ENCODE data around the gene ADGRF1.
"Not testable (repeated sequence)": the region's sequence is repeated elsewhere in the genome, so short reads cannot be mapped to it uniquely, and the experiment has no call there.

The ADGRF1 gene

DNA sequence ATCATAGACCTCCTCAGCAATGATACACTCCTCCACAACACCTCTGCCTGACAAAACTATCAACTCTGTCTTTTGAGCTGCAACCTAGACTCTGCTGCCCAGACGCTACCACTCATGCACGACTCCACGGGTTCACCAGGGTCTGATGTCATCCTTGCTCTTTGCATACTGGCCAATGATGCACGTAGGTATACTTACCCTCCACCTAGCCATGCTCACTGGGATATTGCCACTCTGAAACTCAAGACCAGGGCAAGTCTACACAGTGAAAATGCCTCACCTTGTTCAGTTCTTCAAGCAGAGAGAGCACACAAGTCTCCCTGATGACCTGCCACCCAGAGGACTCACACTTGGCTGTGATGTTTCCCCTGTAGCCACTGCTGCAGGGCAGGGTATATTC lies 27.7 kb downstream of the ADGRF1 start:
- peaks cover 6% of the 10 kb centered on the region for H3K9me3 Mint-ChIP-seq
- no peak overlapping the region for H3K4me3 Mint-ChIP-seq
- DNase-seq (ENCODE audit: low spot score in 2 of 2) (no peak), ATAC-seq (peak; percentile 24)
- no peaks in the 10 kb centered on the region for H3K4me1 Mint-ChIP-seq
- H3K27ac Mint-ChIP-seq, result no peak overlapping the region
- no peaks in the 10 kb centered on the region for H3K36me3 Mint-ChIP-seq

DNA sequence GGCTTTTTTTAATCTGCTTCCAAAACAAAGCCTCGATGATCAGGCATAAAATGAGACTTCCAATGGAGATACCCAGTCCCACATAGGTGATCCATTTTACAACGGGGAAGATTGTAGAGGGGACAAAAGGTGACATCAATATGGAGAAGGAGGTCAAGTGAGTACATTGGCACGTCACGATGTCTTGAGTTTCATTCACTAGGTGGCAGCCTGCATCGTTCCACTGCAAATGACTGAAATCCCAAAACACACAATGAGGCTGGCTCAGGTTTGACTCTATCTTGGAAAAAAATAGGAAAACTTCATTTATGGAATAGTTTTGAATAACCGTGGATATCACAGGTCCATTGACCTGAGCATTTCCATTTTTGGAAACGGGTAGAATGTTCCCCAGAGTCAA lies 32.5 kb downstream of the ADGRF1 start:
- H3K4me1 Mint-ChIP-seq, result no peaks in the 10 kb centered on the region
- no peak for DNase-seq (ENCODE audit: low spot score in 2 of 2)
- H3K9me3 Mint-ChIP-seq, result peaks cover 6% of the 10 kb centered on the region
- no peaks in the 10 kb centered on the region for H3K36me3 Mint-ChIP-seq
- H3K27ac Mint-ChIP-seq, result no peak overlapping the region
- no peak overlapping the region for H3K4me3 Mint-ChIP-seq
- no peak for ATAC-seq

DNA sequence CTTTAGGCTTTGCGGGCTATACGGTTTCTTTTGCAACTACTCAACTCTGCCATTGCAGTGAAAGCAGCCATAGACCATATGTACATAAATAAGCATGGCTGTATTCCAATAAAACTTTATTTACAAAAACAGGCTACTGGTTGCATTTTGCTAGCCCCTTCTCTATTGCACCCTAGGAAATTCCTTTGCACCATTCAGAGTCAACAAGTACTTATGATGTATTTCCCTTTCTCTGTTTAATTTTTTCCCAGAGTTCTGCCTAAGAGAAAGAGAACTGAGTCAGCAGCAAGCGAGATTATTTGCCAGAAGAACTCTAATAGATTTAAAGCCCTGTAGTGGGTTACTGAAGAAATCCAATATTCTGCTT lies 33.8 kb downstream of the ADGRF1 start:
- Mint-ChIP-seq H3K9me3 (no peaks in the 10 kb centered on the region), H3K4me1 (no peaks in the 10 kb centered on the region), H3K36me3 (no peaks in the 10 kb centered on the region), H3K27ac (no peak overlapping the region), H3K4me3 (no peak overlapping the region)
- DNase-seq (ENCODE audit: low spot score in 2 of 2) (no peak), ATAC-seq (no peak)

- no peak overlapping the region for H3K4me3 Mint-ChIP-seq
- no peaks in the 10 kb centered on the region for H3K9me3 Mint-ChIP-seq
- H3K27ac Mint-ChIP-seq, result no peak overlapping the region
- no peaks in the 10 kb centered on the region for H3K36me3 Mint-ChIP-seq
- DNase-seq (ENCODE audit: low spot score in 2 of 2) (no peak), ATAC-seq (peak; percentile 39)
- no peaks in the 10 kb centered on the region for H3K4me1 Mint-ChIP-seq
Measured at GRCh38 chr6:47007657-47008396, 34.3 kb downstream of the ADGRF1 start.

DNA sequence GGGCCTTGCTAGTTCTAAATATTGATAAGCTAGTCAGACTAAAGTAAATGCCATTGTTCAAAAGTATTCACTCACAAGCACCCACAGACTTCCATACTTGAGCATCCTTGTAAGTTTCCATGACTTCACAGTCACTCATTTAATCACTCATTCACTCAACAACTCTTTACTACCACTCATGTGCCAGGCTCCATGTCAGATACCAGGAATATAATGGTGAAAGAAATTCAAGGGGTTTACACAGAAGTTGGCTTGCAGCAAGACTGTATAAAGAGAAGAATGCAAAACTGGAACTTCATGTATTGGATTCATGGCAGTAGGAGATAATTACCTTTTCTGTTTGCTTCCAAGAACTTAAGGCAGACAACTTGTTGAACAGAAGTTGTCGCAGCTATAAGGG lies 36.6 kb downstream of the ADGRF1 start:
- no peaks in the 10 kb centered on the region for H3K9me3 Mint-ChIP-seq
- DNase-seq (ENCODE audit: low spot score in 2 of 2), result no peak
- H3K36me3 Mint-ChIP-seq, result no peaks in the 10 kb centered on the region
- no peak overlapping the region for H3K4me3 Mint-ChIP-seq
- no peak overlapping the region for H3K27ac Mint-ChIP-seq
- H3K4me1 Mint-ChIP-seq, result no peaks in the 10 kb centered on the region
- no peak for ATAC-seq

DNA sequence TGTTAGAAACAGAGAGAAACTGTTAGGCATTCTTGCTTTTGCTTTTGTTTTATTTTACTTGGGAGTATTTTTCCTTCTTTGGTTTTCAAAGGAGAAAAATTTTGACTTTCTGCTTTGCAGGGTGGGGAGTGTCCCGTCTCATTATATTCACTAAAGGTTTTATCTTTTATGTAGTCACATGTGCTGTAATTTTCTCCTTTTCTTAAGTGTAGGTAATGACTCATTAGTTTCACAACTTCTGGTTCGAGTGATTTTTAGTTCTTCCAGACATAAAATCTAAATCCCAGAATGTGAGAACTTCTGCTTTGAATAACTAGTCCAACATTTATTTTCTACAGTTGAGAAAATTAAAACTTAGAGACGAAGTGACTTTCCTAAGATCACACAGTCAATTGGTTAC lies 37.7 kb downstream of the ADGRF1 start:
- Mint-ChIP-seq H3K4me1 (no peaks in the 10 kb centered on the region), H3K27ac (no peak overlapping the region), H3K9me3 (no peaks in the 10 kb centered on the region), H3K4me3 (no peak overlapping the region), H3K36me3 (no peaks in the 10 kb centered on the region)
- DNase-seq (ENCODE audit: low spot score in 2 of 2), result no peak
- no peak for ATAC-seq

DNA sequence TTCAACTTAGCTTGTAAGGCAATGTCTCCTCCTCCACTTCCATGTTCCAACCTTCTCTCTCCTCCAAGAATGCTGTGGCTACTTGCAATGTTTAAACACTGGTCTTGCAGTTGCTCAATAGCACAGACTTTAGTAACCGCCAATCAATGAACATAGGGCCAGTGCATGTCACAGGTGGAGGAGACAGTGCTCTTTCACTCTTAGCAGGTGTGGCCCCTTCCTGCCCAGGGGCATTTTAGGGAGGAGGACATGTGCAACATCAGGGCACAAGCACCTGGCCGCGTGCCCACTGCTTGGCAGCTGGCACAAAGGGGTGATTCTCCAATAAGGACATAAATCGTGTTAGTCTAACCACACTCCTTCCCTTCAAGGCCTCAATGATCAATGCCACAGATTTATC lies 41.3 kb downstream of the ADGRF1 start:
- Mint-ChIP-seq H3K9me3 (no peaks in the 10 kb centered on the region), H3K4me1 (no peaks in the 10 kb centered on the region), H3K4me3 (no peak overlapping the region), H3K36me3 (no peaks in the 10 kb centered on the region), H3K27ac (no peak overlapping the region)
- DNase-seq (ENCODE audit: low spot score in 2 of 2) (no peak), ATAC-seq (no peak)

DNA sequence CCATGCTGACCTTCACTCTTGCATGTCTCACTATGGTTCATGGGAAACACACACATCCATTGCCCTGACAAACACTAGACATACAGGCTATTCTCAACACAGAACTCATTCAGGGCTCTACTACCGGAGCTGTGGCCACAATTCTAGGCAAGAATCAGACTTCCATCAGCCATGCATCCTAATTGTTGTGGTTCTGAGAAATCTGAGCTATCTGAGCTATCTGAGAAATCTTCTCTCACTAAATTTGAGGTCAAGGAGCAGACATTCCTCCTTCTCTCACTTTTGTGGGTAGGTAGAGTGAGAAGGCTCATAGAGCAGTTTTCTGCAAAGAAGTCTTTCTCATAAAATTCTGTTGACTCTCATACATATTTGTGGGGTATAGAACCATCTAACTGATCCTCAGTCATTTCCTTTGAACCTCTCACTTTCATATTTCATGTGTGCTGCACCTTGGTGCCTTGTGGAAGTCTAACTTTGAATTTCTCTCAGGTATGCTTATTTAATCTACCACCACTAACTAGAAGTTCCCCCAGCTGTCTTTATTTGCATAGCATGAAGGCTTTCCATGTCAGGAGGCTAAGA lies 43.6 kb downstream of the ADGRF1 start:
- Mint-ChIP-seq H3K9me3 (no peaks in the 10 kb centered on the region), H3K27ac (no peak overlapping the region), H3K36me3 (no peaks in the 10 kb centered on the region), H3K4me1 (no peaks in the 10 kb centered on the region), H3K4me3 (no peak overlapping the region)
- ATAC-seq, result no peak
- no peak for DNase-seq (ENCODE audit: low spot score in 2 of 2)

GRCh38 chr6:46997646-46998045 lies 44.5 kb downstream of the ADGRF1 start:
- Mint-ChIP-seq H3K4me1 (no peaks in the 10 kb centered on the region), H3K27ac (no peak overlapping the region), H3K4me3 (no peak overlapping the region), H3K9me3 (no peaks in the 10 kb centered on the region), H3K36me3 (no peaks in the 10 kb centered on the region)
- no peak for DNase-seq (ENCODE audit: low spot score in 2 of 2)
- ATAC-seq, result no peak

DNA sequence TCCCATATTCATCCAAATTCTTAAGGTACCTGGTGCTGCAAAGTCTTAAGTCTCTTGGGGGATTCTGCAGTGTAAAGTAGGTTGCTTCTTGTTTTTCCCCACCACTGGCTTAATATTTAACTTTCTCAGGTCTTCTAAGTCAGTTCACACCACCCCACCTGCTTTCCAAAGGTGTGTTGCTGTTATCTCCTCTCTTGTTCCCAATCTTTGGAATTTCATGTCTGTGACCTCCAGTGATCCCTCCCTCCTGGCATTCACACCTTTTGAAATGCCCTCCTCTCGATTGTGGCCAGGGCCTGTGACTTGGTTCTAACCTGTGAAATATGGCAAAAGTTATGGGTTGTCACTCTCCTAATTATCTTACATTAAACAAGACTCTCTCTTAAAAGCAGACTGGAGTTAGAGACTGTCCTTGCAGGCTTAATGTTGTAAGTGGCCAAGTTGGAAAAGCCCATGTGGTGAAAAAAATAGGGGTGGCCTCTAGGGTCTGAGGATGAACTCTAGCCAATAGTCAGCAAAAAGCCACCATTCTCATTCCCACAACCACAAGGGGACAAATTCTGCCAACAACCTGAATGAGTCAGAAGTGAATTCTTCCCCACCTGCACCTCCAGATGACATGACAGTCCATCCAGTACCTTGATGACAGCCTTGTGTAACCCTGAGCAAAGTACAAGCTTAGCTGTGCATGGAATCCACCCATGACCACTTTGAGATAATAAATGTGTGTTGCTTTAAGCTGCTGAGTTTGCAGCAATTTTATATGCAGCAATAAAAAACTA lies 45.1 kb downstream of the ADGRF1 start:
- Mint-ChIP-seq H3K4me3 (no peak overlapping the region), H3K36me3 (no peaks in the 10 kb centered on the region)
- no peak for ATAC-seq

GRCh38 chr6:46994933-46995332 lies 47.2 kb downstream of the ADGRF1 start:
- ATAC-seq (no peak), DNase-seq (ENCODE audit: low spot score in 2 of 2) (no peak)
- Mint-ChIP-seq H3K4me3 (no peak overlapping the region), H3K9me3 (no peaks in the 10 kb centered on the region), H3K4me1 (no peaks in the 10 kb centered on the region), H3K27ac (no peak overlapping the region), H3K36me3 (no peaks in the 10 kb centered on the region)

More for the DNA sequence above, 45.1 kb downstream of the ADGRF1 start:
- no peak for DNase-seq (ENCODE audit: low spot score in 2 of 2)
- no peaks in the 10 kb centered on the region for H3K4me1 Mint-ChIP-seq
- no peaks in the 10 kb centered on the region for H3K9me3 Mint-ChIP-seq
- no peak overlapping the region for H3K27ac Mint-ChIP-seq

DNA sequence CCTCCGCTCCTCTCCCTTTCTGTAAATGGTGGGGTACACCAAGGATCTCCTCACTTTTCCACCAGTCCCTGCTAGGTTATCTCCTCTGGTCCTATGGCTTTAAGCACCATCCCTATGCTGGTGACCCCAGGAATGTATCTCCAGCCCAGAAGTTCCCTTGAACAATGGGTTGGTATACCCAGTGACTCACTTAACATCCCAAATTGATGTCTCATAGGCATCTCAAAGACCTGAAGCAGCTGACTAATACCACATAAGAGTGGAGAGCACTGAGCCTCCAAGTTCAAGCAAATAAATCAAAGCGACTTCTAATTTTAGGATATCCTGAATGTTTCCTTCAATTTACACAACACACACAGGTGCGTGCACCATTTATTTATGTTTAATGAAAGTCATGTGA lies 48.3 kb downstream of the ADGRF1 start:
- DNase-seq (ENCODE audit: low spot score in 2 of 2) (no peak), ATAC-seq (no peak)
- Mint-ChIP-seq H3K4me1 (no peaks in the 10 kb centered on the region), H3K27ac (no peak overlapping the region), H3K4me3 (no peak overlapping the region), H3K9me3 (no peaks in the 10 kb centered on the region), H3K36me3 (no peaks in the 10 kb centered on the region)

GRCh38 chr6:46992391-46992790 lies 49.7 kb downstream of the ADGRF1 start:
- H3K27ac Mint-ChIP-seq; H3K4me1 Mint-ChIP-seq; H3K9me3 Mint-ChIP-seq; H3K4me3 Mint-ChIP-seq; DNase-seq (ENCODE audit: low spot score in 2 of 2); ATAC-seq; H3K36me3 Mint-ChIP-seq: not testable (repeated sequence)

DNA sequence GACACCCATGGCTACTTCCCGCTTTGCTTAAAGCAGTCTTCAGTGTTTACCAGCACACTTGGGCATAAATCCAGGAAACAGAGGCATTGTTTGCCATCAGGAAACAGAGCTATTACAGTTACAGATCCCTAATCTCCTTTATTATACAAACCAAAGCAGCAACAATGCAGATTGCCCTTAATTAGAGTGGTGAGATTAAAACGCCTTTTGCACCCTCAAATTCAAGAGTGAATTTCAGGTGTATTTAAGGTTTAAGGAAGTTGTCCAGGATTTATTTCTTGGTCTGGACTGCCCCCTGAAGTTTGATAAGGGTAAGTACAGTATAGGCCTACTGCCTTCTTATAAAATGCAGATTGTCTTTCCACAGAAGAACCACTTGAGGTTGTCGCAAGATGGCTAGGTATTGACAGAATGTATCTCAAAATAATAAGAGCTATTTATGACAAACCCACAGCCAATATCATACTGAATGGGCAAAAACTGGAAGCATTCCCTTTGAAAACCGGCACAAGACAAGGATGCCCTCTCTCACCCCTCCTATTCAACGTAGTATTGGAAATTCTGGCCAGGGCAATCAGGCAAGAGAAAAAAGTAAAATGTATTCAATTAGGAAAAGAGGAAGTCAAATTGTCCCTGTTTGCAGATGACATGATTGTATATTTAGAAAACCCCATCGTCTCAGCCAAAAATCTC lies 51.2 kb downstream of the ADGRF1 start:
- not testable (repeated sequence) for H3K4me1 Mint-ChIP-seq; H3K4me3 Mint-ChIP-seq; DNase-seq (ENCODE audit: low spot score in 2 of 2); H3K27ac Mint-ChIP-seq; H3K36me3 Mint-ChIP-seq; ATAC-seq; H3K9me3 Mint-ChIP-seq

- no peak overlapping the region for H3K27ac Mint-ChIP-seq
- no peak for DNase-seq (ENCODE audit: low spot score in 2 of 2)
- H3K4me3 Mint-ChIP-seq, result no peak overlapping the region
- no peaks in the 10 kb centered on the region for H3K36me3 Mint-ChIP-seq
- H3K9me3 Mint-ChIP-seq, result no peaks in the 10 kb centered on the region
- ATAC-seq, result no peak
- H3K4me1 Mint-ChIP-seq, result no peaks in the 10 kb centered on the region
Measured at GRCh38 chr6:46990031-46990644, 52.0 kb downstream of the ADGRF1 start.

All from stimulated activated effector memory CD8-positive, alpha-beta T cell treated with anti-CD3 and anti-CD28 coated beads, Interleukin-12 subunit alpha, Interleukin-12 subunit beta, amount 100 ng/mL, for 72 hours (primary cell).